Measurements from ENCODE around the gene ARL8A. TPM values are rescaled to one million over a fixed set of nuclear protein-coding genes. Genes with fewer than 3 reads are reported as not detected.
"Not testable (repeated sequence)": the region's sequence is repeated elsewhere in the genome, so short reads cannot be mapped to it uniquely, and the experiment has no call there.

The ARL8A gene
- total and polyA plus RNA-seq, 10 of the 15 experiments (the other 5 are each of a cell fraction or from before 2014, with no cell fraction given), result 0.34 to 49.2 (median 15.4) TPM

DNA sequence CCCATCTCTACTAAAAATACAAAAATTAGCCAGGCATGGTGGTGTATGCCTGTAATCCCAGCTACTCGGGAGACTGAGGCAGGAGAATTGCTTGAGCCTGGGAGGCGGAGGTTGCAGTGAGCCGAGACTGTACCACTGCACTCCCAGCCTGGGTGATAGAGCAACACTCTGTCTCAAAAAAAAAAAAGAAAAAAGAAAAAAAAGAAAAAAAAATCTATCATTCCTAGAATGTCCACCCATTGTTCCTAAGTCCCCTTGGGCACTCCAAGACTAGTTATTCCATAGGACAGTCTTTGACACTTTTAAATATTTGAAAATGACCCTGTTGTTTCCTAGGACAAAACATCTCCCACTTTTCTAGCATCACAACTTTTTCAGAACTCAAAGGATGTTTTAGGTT, 3.1 kb downstream of the ARL8A start:
- BruUV-seq (replicated peaks); H3K27me3 ChIP-seq (replicated peaks in 1 of 2; ENCODE audit: control insufficient read depth in 2 of 2, insufficient read depth in 2 of 2, low read length in 1 of 2); CTCF ChIA-PET; H3K4me3 ChIP-seq; RAD21 ChIA-PET (ENCODE audit: unreplicated experiment); H3K9ac ChIP-seq (ENCODE audit: control insufficient read depth, insufficient read depth, low read length); intact Hi-C loops (cut with micrococcal nuclease; ENCODE audit: unreplicated experiment); in situ Hi-C loops (cut with MboI); DNase-seq (ENCODE audit: low read depth, low spot score); FAIRE-seq; H3K27ac ChIP-seq (ENCODE audit: control insufficient read depth, insufficient read depth); H3K9me3 ChIP-seq (replicated peaks; ENCODE audit: control insufficient read depth, insufficient read depth, low read length); SMC1A ChIA-PET (ENCODE audit: uncharacterized antibody, unreplicated experiment); H3K4me2 ChIP-seq (ENCODE audit: control insufficient read depth, insufficient read depth); H3K36me3 ChIP-seq (ENCODE audit: control insufficient read depth in 2 of 2, insufficient read depth in 2 of 2, low read length in 1 of 2); H4K20me1 ChIP-seq (ENCODE audit: control insufficient read depth, insufficient read depth); H2AFZ ChIP-seq (ENCODE audit: control insufficient read depth, low read depth, low read length); ATAC-seq: not testable (repeated sequence)
- Histone ChIP-seq H3K79me2 (ENCODE audit: control insufficient read depth, insufficient read depth, low read length) (peaks cover 32% of the 10 kb centered on the region), H3K4me1 (ENCODE audit: control insufficient read depth, insufficient read depth, low read length) (peaks cover 14% of the 10 kb centered on the region)
- WGBS (ENCODE audit: insufficient coverage, insufficient replicate concordance, low lambda C conversion rate, missing lambda C conversion rate), result 95% methylated on average over 3 of the region's 3 CpGs
- POLR2A ChIA-PET, result interaction anchor here (1.2 kb wide), 1 partner anchor 17 kb away, joined by 7 read pairs; no protein-coding TSS in a partner anchor

DNA sequence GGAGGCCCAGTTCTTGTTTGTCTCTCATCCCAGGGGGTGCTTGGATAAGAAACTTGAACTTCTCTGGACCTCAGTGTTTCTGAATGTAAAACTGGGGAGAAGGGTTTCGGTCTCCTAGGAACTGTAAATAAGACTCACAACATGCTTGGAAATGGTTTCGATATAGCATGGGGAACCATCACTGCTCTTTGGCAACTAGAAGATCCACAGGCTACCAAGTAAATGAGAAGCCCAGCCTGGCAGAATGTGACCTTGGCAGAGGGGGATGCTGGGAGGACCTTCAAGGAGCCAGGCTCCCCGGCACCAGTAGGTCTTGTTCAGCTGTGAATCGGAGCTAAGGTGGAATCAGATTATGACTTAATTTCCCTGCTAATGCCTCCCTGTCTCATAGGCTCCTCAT, 3.7 kb downstream of the ARL8A start:
- H3K9me3 ChIP-seq (replicated peaks; ENCODE audit: control insufficient read depth, insufficient read depth, low read length), result no peaks in the 10 kb centered on the region
- intact Hi-C loops (cut with micrococcal nuclease; ENCODE audit: unreplicated experiment), result no loop called here
- peaks cover 0 to 2% of the 10 kb centered on the region in 2 experiments; a peak in 3 of 4 replicates for H3K36me3 ChIP-seq (ENCODE audit: control insufficient read depth in 2 of 2, insufficient read depth in 2 of 2, low read length in 1 of 2)
- H3K9ac ChIP-seq (ENCODE audit: control insufficient read depth, insufficient read depth, low read length), result no peak overlapping the region
- H3K4me1 ChIP-seq (ENCODE audit: control insufficient read depth, insufficient read depth, low read length), result peaks cover 13% of the 10 kb centered on the region
- no peak overlapping the region for H3K4me2 ChIP-seq (ENCODE audit: control insufficient read depth, insufficient read depth)
- 99% methylated on average over 4 of the region's 4 CpGs for WGBS (ENCODE audit: insufficient coverage, insufficient replicate concordance, low lambda C conversion rate, missing lambda C conversion rate)
- POLR2A ChIA-PET, result no interaction called here
- FAIRE-seq (no peak), ATAC-seq (no peak), DNase-seq (ENCODE audit: low read depth, low spot score) (no peak)
- no peak overlapping the region for H3K4me3 ChIP-seq
- RAD21 ChIA-PET (ENCODE audit: unreplicated experiment), result no interaction called here
- no peaks in the 10 kb centered on the region for H3K27me3 ChIP-seq (replicated peaks in 1 of 2; ENCODE audit: control insufficient read depth in 2 of 2, insufficient read depth in 2 of 2, low read length in 1 of 2)
- TF ChIP-seq MXI1 (IDR thresholded peaks at IDR 0.05; ENCODE audit: low read depth, low read length) (no peak), YBX1 (IDR thresholded peaks at IDR 0.05) (no peak), RAD51 (IDR thresholded peaks at IDR 0.05) (no peak), ATF7 (IDR thresholded peaks at IDR 0.05; ENCODE audit: low read depth) (no peak), ZNF274 (IDR thresholded peaks at IDR 0.05; ENCODE audit: insufficient read depth, insufficient read length) (no peak), HCFC1 (IDR thresholded peaks at IDR 0.05; ENCODE audit: low read length) (no peak), NFXL1 (IDR thresholded peaks at IDR 0.05; ENCODE audit: borderline replicate concordance) (no peak), TCF12 (IDR thresholded peaks at IDR 0.05; ENCODE audit: low read depth, low read length) (no peak), IKZF2 (IDR thresholded peaks at IDR 0.05) (no peak), SP1 (IDR thresholded peaks at IDR 0.05; ENCODE audit: low read depth, low read length) (no peak), CBX3 (IDR thresholded peaks at IDR 0.05; ENCODE audit: borderline replicate concordance, low read depth) (no peak), GATAD2B (conservative IDR thresholded peaks at IDR 0.05; ENCODE audit: low read depth) (no peak)
- TF ChIP-seq, protein P1, sequence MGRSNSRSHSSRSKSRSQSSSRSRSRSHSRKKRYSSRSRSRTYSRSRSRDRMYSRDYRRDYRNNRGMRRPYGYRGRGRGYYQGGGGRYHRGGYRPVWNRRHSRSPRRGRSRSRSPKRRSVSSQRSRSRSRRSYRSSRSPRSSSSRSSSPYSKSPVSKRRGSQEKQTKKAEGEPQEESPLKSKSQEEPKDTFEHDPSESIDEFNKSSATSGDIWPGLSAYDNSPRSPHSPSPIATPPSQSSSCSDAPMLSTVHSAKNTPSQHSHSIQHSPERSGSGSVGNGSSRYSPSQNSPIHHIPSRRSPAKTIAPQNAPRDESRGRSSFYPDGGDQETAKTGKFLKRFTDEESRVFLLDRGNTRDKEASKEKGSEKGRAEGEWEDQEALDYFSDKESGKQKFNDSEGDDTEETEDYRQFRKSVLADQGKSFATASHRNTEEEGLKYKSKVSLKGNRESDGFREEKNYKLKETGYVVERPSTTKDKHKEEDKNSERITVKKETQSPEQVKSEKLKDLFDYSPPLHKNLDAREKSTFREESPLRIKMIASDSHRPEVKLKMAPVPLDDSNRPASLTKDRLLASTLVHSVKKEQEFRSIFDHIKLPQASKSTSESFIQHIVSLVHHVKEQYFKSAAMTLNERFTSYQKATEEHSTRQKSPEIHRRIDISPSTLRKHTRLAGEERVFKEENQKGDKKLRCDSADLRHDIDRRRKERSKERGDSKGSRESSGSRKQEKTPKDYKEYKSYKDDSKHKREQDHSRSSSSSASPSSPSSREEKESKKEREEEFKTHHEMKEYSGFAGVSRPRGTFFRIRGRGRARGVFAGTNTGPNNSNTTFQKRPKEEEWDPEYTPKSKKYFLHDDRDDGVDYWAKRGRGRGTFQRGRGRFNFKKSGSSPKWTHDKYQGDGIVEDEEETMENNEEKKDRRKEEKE (IDR thresholded peaks at IDR 0.05), result no peak
- TF ChIP-seq, protein P2, sequence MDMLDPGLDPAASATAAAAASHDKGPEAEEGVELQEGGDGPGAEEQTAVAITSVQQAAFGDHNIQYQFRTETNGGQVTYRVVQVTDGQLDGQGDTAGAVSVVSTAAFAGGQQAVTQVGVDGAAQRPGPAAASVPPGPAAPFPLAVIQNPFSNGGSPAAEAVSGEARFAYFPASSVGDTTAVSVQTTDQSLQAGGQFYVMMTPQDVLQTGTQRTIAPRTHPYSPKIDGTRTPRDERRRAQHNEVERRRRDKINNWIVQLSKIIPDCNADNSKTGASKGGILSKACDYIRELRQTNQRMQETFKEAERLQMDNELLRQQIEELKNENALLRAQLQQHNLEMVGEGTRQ (IDR thresholded peaks at IDR 0.05; ENCODE audit: borderline replicate concordance, low read depth, low read length), result no peak
- TF ChIP-seq, protein P3, sequence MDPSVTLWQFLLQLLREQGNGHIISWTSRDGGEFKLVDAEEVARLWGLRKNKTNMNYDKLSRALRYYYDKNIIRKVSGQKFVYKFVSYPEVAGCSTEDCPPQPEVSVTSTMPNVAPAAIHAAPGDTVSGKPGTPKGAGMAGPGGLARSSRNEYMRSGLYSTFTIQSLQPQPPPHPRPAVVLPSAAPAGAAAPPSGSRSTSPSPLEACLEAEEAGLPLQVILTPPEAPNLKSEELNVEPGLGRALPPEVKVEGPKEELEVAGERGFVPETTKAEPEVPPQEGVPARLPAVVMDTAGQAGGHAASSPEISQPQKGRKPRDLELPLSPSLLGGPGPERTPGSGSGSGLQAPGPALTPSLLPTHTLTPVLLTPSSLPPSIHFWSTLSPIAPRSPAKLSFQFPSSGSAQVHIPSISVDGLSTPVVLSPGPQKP (IDR thresholded peaks at IDR 0.05; ENCODE audit: low read depth, low read length), result no peak
- H4K20me1 ChIP-seq (ENCODE audit: control insufficient read depth, insufficient read depth), result no peaks in the 10 kb centered on the region; the same call in 1 of the 2 replicates
- SMC1A ChIA-PET (ENCODE audit: uncharacterized antibody, unreplicated experiment), result no interaction called here
- no TSS peak for BruUV-seq (replicated peaks)
- in situ Hi-C loops (cut with MboI), result no loop called here
- H3K79me2 ChIP-seq (ENCODE audit: control insufficient read depth, insufficient read depth, low read length), result peaks cover 32% of the 10 kb centered on the region
- no peak overlapping the region for H3K27ac ChIP-seq (ENCODE audit: control insufficient read depth, insufficient read depth)
- no peak overlapping the region for H2AFZ ChIP-seq (ENCODE audit: control insufficient read depth, low read depth, low read length)
- CTCF ChIA-PET, result no interaction called here

Measured in GM12878 (cell line).